ENCODE measurements around the gene CMSS1. TPM values are rescaled to one million over a fixed set of nuclear protein-coding genes. Genes with fewer than 3 reads are reported as not detected.

The CMSS1 gene
- total RNA-seq, 1 donor from 2014 or later: 19.7 TPM

DNA sequence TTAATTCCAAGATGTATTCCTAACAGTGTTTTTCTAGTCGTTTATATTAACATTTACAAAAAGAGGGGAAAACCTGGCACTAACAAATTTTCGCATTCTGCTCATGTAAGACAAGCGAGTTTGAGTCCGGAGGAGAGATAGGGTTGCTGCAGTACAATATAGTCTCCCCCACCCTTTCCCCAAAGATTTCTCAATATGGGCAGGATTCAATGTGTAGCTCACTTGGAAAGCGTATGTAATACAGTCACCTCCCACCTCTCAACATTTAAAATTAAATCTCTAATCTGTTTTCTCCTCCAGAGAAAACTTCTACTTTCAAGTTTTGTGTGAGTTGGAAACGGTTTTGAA lies 57.9 kb downstream of the CMSS1 start:
- DNase-seq: peak; percentile 78

DNA sequence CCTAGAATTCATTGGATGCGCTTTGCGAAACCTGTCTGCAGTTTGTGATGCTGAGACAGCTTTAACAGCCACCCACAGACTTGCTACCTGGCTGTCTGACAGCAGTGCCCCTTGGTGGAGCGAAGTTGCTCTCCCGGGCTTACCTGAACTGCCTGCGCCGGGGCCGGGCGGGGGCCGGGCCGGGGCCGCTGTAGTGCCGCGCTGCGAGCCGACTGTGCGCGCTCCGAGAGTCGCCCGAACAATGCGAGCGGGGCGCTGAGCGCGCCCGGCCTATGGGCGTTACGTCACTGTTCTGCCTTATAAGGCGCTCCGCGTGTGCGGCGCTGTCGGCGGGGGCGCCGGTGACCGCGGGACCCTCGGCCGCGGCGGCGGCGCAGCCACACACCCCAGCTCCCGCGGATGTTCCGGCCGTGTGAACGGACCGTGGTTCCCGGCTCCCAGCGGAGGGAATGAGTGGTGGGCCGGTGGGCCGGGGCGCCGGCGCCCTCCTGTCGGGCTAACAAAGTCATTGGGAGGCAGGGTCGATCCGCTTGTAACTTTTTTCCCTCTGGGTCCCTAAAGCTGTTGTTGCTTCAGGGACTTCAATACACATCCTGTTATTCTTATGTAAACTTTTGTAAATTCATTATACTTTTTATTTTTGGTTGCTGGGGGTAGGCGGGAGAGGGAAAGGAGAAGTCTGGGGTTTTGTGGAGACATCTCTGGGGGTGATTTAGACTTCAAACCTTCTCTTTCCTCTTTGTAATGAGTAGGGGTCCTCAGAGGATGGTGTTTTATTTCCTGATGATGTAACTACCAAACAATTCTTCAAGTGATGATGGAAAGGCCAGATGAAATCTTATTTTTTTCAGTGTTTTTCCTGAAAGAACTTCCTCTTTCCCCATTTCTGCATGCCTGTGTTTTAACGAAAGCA lies 58.5 kb downstream of the CMSS1 start:
- DNase-seq: peak; percentile 92

DNA sequence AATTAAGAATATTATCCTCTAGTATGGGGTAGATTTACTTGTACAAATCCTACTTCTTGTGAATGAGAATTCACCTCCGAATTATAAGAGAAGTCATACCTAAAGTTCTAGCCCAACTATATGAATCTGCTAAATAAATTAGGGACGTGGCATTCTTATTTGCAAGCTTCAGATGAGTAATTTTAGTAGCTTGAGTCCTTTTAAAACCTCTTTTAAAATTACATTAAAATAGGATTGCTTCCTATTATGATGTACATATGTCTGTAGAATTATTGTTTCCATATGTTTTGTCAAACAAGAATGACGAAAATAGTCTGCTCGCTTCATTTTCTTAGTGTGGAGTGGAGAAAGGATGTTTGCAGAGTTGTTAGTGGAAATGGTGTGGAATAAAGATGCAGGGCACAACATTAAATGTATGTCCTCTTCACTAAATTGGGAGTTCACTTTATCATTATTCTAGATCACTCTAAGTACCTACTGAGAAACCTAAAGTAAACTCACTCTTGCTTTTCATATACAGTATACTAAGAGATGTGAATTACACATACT lies 59.4 kb downstream of the CMSS1 start:
- DNase-seq: no peak

DNA sequence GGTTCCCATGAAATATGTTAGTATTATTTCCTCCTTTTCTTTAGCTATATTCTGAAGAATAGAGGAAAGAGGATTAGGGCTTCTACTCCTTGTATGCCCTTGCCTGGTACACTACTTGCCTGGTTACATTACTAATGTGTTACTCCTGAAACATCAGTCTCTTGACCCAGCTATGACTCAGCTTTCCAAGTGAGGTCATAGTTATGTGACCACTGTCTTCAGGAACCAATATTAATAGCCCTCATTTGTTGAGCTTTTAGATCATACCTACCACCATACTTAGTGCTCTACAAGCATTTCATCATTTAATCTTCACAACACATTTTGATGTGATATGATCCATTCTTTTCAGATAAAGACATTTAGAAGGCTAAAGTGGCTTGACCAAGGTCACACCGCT lies 60.3 kb downstream of the CMSS1 start:
- DNase-seq: no peak

DNA sequence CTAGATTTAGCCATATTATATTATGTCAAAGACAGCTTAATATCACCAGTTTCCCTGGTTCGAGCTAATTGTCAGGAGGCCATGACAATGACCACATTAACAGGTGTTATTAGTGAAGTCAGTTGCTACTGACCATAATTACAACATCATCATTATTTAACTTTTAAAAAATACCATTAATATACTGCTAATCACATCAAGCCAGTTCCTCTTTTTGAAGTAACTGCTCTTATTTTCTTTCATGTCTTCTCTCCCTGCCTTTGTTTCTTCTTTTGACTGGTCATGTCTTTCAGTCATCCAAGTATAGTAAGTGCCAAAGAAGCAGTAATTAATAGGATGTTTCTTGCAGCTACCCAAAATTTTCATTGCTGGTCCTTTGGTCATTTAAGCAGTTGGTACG lies 61.6 kb downstream of the CMSS1 start:
- no peak for DNase-seq

DNA sequence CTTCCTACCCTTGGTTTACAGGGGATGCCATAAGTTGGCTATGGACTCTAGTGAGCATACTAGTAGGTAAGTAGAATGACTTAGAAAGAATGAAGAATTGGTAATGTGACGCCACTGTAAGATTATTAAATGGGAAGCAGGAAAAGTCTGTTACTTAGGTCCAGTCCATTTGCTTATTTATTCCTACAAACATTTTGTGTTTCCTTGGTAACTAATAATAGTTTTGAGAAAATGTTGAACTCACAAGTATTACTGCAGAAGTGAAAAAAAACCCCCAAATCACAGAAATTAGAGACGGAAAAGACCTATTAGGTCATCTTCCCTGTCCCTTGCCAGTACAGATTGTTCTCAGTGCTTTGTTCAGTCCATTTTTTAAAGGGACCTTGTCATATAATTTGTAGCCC lies 63.5 kb downstream of the CMSS1 start:
- DNase-seq: peak; percentile 35

DNA sequence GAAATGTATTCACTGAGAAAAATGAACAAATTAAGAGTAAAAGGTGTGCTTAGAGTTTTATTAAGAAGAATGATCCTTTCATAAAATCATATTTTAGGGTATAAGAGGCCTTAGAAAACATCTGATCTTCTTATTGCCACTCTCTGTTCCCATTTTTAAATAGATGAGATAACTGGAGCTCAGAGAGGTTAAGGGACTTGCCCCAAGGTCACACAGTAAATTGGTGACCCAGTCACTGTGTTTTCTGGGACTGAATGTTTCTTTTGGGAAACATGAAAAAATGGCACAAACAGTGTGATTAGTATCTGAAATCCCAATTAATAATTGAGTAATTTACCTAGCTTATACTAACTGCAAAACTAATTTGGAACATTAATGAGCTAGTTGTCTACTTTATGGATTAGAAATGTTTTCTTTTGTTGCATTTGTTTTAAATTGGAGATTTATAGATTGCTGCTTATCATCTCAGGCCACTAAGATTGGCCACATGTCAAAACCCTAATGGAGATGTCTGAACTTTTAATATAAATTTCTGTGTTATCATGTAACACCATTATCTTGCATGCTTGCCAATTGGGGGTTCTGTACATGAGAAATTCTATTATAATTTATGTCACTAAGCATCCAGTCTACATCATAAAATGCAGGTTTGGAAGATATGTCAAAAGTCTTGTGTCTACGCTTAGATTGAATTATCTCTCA lies 64.9 kb downstream of the CMSS1 start:
- DNase-seq: no peak

DNA sequence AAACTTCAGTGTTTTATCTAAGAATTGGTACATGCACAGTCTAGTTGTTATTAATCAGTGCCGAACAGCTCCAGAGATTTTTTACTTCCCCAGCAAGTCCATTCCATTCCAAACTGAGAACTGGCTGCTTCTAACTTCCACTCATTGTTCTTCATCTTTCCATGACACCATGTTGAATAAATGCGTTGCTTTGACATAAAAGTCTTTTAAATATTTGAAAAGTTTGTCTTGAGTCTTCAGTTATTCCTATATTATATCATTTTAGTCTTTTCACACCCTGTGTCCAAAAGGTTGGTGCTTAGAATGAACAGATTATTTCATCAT lies 65.4 kb downstream of the CMSS1 start:
- no peak for DNase-seq

DNA sequence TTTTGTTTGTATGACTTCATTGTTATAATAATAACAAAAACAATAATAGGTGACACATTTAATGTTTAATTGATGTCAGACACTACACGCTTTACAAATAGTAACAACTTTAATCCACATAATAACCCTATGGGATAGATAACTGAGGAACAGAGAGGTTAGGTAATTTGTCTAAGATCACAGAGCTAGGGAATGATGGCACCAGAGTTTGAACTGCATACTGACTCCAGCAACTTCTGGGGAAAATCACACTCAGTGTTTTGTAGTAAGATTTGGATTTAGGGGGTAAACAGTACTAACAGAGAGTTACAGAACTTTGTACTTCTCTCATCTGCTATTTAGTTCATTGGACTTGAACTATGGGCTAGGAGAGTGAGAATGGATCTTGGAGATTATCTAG lies 66.0 kb downstream of the CMSS1 start:
- no peak for DNase-seq

DNA sequence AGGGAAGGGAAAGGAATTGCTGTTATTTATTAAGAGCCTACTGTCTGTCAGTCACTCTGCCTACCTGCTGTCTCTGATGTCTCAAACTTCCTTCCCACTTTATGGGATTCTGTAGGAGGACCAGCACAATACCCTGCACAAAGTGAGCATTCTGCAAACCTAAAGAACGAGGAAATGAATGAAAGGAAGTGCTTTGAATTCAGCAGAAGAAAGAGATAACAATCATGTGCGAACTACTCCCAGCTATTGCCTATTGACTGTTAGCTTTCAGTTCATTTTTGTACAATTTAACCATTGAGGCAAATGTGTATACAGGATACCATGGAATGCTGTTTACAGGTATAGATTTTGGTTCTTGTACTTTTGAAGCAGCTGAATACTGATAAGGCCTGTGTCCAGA lies 66.8 kb downstream of the CMSS1 start:
- no peak for DNase-seq

DNA sequence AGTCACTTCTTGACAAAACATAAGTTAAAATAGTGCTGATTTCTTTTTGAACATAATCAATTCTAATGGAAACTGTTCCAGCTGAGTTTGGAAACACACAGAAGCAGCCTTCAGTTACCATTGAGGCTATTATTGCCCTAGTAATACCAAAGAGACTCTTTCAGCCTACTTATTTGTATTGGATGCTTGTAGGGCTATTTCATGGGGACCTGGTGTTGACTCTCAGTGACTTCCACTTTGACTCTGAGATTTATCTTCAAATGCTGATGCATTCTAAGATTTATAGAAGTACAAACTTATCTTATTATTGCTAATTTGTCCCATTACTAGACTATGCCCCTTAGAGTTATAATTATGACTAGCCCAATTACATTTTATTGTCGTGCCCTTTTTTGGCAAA lies 67.4 kb downstream of the CMSS1 start:
- no peak for DNase-seq

DNA sequence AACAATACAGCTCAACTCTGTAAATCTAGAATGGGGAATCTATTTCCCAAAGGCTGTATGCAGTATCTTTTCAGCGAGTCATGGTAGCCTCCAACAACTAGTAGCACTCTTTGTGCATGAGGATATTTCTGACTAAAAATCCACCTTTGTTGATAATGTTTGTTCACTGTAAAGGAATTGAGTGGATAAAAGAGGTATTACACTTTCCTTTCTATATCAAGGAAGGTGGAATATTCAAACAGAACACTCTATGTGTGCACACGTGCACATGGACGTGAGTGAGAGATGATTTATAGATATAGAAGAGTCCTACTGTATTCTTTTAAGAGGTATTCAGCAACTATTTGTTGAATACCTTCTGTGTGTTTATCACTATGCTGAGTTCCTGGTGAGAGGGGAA lies 68.2 kb downstream of the CMSS1 start:
- DNase-seq: no peak

DNA sequence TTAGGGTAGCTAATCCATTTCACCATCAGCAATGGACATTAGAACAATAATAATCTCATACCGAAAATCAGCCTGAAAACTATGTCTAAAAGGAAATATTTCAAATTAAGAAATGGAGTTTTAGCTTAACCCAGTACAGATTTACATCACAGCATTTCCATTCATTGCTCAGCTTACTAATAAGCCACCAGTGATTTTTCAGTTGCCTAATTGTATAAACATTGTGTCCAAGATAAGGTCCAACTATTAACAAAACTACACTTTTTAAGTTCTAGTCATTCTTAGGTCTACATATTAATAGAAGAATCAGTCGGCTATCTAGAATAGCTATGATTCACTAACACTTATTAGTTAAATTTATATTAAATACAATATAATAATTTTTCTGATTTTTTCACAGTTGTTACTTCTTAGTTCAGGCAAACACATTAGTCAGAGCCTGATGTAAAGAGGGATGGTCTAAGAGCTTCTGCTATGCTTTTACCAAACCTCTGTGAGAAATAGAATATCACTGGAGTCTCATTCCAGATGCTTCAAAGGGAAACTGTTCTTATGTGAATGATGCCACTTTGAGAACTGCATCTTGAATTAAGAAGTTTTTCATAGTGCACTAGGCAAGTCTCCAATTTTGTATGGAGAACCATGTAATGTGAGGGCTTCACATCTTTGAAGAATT lies 74.1 kb downstream of the CMSS1 start:
- DNase-seq: no peak

DNA sequence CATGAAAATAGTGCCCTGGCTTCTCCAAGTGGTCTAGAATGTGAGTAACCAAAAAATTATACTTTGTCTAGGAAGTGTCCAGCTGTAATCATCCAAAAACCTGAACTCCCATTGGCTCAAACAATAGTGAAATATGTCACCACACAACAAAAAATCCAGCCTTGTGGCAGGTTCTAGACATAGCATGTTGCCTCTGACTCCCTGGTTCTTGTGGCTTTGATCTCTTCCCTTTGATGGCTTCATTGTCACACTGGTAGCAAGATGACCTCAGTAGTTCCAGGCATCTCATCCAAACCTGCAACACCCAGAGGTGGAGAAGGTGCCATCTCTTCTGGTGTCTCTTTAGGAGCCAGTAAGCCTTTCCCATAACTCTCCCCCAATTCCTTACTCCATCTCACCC lies 74.7 kb downstream of the CMSS1 start:
- DNase-seq: no peak

DNA sequence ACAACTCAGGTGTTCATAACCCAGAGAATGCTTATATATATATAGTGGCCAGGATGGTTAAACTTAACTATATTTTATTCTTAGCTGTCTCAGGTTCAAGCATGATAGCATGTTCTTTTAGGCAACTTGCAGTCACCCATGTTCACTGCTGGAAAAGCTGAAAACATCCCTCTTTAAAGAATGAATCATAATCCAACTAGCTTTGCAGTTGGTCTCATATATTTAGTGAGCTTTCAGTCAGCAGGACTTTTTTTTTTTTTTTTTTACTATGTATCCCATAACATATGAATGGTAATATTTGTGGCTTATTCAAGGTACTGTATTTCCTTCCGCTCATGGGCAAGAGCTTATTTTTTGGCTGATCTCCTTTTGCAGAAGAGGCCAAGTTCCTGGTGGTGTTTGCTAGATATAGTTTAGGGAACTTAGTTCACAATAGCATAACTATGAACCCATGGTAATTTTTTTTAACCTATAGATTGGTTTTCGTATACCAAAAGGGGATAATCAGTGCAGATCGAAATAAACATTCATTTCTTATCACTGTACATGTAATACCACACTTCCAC lies 77.6 kb downstream of the CMSS1 start:
- no peak for DNase-seq

DNA sequence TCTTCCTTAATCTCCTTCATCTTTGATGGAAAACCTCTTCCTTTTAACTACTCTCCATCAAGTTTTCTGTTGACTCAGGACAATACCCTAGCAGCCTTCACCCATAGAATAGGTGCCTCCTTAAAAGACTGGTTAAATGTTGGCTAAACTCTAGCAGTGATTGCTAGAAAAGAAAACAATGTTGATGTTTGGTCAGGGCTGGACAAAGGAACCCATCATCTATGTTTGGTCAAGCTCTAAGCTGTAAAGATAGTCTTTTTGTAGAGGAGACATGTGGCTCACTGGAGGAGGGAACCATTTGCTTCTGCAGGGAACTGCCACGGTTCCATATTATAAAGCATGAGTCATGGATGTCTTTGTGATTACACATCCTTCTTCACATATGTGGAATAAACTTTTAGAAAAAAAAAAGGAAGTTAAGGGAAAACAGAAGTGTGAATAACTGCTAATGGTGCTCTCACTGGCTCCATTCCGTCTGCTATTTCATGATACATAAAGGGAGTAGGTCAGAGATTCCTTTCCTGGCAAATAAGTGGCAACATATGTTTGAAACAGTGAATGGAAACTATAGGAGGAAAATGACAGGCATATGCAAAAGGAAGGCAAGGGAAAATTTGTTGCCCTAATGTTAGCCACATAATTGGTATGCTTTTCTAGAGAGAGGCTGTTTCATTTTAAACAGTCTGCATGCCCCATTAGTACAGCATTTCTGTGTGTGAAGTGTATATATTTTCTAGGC lies 78.2 kb downstream of the CMSS1 start:
- DNase-seq: peak; percentile 56

DNA sequence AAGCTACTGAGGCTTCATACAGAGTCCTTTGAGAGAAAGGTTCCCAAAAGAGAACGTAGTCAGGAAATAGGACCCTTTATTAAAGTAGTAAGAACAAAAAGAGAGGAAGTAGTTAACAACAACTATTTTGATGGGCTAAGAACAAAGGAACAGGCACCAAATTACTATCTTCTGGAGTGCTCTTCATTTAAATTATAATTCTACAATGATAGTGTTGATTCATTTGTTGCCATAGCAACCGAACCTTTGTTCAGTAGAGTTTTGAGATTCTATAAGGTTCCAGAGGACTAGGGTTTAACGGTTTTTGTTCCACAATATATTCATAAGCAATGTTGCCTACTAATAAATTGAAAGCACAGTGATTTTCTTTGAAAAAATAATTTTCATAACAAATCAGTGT lies 78.8 kb downstream of the CMSS1 start:
- peak; percentile 7 for DNase-seq

DNA sequence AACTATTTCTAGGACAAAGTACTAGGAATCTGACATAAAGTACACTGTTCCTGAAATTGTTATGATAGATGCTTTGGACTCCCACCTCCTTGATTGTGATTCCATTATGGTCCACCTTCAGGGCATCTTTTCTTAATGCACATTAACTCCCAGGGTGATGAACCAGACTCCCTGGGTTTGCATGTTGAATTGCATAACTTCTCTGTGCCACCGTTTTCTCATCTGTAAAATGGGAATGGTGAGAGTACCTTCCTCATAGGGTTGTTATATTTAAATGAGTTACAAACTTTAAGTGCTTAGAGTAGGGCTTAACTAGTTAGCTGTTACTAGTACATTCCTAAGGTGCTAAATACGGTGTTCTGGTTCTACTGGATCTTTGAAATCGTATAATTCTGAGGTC lies 81.9 kb downstream of the CMSS1 start:
- DNase-seq: no peak

DNA sequence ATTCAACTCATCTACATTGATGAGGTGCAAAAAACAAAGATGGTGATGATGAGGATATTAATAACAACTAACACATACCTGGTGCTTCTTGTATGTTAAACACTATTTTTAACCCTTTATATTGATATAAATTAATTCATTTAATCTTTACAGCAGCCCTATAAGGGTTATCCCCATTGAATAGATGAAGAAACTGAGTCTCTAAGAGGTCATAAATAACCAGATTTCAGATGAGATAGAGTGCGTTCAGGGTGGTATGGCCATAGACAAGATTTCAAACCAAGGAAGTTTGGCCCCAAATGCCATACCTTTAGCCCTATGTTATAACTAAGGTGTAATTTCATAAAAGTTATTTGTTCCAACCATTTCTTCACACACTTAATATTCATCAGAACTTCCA lies 82.6 kb downstream of the CMSS1 start:
- no peak for DNase-seq

DNA sequence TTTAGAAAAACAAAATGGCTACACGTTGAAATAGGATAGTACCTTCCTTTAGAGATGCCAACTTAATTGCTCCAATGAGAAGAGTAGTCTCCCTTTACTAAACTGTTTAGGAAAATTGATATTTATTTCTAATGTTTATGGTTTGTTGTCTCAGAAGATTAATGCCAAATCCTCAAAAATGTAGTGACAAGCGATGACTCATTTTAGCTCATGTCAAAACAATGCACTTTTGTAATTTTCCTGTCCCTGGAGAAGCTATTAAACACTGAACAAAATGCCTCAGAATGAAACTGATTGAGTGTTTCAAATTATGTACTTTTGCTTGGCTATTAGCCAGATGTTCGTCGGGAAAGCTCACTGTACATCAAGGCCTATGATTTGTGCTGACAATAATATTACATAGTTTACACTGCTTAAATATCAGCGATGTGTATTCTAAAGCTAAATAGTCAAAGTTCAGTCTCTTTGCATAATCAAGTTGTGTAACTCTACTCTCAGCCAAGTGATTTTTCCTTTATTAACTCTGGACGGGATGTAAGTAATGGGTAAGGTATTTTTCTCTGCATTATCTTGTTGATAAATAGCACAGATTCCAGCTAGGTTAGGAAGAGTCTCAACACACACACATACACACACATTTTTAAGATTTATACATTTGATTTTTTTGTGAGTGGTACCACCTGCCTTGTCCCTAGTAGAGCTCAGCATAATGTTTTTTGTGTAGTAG lies 83.7 kb downstream of the CMSS1 start:
- DNase-seq: peak; percentile 49

DNA sequence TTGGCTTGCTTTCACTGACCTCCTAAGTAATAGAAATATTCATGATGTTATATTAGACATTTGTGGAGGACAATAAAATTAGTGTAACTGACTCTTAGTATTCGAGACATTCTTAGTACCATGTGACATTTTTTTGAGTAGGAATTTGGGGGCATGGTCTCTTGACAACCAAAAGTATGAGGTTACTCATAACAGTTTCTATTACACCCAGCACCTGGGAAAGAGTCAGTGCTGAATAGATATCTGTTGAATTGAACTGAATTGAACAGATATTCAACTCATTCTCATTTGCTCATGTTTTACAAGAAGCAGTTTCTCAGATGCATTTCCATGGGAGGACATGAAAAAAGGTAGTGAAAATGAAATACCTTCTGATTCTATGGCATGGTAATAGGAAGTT lies 84.4 kb downstream of the CMSS1 start:
- no peak for DNase-seq
